ENCODE data around the gene MYL5.

MYL5 gene

DNA sequence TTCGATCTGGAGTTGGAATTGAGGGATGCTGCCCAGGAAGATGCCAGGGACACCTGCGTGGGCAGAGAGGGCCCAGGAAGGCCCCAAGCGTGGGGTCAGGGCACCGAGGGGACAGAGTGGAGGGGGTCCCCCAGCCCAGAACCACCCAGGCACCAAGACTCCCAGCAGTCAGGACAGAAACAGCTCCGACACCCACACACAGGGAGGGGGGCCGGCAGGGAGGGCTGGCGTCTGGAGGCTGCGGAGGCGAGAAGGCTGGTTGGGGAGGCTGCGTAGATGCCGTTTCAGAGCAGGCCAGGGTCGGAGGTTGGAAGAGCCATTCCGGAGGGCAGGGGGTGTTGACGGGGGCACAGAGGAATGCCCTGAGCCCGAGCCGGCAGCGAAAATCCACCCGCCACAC, 23.9 kb upstream of the MYL5 start:
- no peak overlapping the region for H3K4me3 ChIP-seq (replicated peaks; ENCODE audit: insufficient read depth, low read length)
- no peak for DNase-seq (ENCODE audit: low read depth in 1 of 2, low spot score in 1 of 2)
- TF ChIP-seq, protein P1, sequence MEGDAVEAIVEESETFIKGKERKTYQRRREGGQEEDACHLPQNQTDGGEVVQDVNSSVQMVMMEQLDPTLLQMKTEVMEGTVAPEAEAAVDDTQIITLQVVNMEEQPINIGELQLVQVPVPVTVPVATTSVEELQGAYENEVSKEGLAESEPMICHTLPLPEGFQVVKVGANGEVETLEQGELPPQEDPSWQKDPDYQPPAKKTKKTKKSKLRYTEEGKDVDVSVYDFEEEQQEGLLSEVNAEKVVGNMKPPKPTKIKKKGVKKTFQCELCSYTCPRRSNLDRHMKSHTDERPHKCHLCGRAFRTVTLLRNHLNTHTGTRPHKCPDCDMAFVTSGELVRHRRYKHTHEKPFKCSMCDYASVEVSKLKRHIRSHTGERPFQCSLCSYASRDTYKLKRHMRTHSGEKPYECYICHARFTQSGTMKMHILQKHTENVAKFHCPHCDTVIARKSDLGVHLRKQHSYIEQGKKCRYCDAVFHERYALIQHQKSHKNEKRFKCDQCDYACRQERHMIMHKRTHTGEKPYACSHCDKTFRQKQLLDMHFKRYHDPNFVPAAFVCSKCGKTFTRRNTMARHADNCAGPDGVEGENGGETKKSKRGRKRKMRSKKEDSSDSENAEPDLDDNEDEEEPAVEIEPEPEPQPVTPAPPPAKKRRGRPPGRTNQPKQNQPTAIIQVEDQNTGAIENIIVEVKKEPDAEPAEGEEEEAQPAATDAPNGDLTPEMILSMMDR (IDR thresholded peaks at IDR 0.05; ENCODE audit: insufficient read depth, low read length), result no peak
- TF ChIP-seq POLR2AphosphoS5 (IDR thresholded peaks at IDR 0.05; ENCODE audit: low read depth) (no peak), SPI1 (IDR thresholded peaks at IDR 0.05; ENCODE audit: borderline replicate concordance, low read depth) (no peak), GABPA (IDR thresholded peaks at IDR 0.05; ENCODE audit: low read depth) (no peak)
- TF ChIP-seq, protein P2, sequence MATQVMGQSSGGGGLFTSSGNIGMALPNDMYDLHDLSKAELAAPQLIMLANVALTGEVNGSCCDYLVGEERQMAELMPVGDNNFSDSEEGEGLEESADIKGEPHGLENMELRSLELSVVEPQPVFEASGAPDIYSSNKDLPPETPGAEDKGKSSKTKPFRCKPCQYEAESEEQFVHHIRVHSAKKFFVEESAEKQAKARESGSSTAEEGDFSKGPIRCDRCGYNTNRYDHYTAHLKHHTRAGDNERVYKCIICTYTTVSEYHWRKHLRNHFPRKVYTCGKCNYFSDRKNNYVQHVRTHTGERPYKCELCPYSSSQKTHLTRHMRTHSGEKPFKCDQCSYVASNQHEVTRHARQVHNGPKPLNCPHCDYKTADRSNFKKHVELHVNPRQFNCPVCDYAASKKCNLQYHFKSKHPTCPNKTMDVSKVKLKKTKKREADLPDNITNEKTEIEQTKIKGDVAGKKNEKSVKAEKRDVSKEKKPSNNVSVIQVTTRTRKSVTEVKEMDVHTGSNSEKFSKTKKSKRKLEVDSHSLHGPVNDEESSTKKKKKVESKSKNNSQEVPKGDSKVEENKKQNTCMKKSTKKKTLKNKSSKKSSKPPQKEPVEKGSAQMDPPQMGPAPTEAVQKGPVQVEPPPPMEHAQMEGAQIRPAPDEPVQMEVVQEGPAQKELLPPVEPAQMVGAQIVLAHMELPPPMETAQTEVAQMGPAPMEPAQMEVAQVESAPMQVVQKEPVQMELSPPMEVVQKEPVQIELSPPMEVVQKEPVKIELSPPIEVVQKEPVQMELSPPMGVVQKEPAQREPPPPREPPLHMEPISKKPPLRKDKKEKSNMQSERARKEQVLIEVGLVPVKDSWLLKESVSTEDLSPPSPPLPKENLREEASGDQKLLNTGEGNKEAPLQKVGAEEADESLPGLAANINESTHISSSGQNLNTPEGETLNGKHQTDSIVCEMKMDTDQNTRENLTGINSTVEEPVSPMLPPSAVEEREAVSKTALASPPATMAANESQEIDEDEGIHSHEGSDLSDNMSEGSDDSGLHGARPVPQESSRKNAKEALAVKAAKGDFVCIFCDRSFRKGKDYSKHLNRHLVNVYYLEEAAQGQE (IDR thresholded peaks at IDR 0.05; ENCODE audit: insufficient replicate concordance, low read depth), result no peak
- no peaks in the 10 kb centered on the region for H3K27me3 ChIP-seq (ENCODE audit: insufficient read depth, poor library complexity, severe bottlenecking)
- no peak overlapping the region for H3K27ac ChIP-seq (replicated peaks)

DNA sequence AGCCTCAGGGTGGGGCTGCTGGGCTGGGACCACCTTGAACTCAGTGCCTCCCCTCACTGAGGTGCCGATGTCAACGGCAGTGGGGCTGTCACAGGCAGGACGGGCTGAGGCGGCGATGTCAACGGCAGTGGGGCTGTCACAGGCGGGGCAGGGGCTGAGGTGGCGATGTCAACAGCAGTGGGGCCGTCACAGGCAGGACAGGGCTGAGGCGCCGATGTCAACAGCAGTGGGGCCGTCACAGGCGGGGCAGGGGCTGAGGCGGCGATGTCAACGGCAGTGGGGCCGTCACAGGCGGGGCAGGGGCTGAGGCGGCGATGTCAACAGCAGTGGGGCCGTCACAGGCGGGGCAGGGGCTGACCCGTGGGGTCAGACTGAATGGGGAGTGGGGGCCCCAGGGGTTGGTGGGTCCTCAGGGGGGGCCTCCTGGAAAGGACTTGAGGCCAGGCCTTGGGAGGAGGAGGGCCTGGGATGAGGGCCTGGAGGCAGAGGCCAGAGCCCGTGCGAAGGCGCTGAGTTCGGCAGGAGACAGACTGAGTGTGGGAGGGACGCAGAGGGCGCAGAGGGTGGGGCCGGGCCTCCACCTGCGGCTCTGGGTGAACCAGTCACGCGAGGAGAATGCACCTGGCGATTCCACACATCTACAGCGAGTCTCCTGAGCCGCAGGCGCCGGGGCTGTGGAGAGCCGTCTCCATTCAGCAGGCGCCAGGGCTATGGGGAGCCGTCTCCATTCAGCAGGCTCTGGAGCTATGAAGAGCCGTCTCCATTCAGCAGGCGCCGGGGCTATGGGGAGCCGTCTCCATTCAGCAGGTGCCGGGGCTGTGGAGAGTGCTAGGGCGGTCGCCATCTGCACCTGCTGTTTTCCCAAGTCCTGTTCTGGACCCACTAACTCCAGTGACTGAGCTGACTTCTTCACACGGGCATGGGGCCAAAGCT, 23.1 kb upstream of the MYL5 start:
- TF ChIP-seq POLR2AphosphoS5 (IDR thresholded peaks at IDR 0.05; ENCODE audit: low read depth) (no peak), SPI1 (IDR thresholded peaks at IDR 0.05; ENCODE audit: borderline replicate concordance, low read depth) (no peak), GABPA (IDR thresholded peaks at IDR 0.05; ENCODE audit: low read depth) (no peak)
- TF ChIP-seq, protein P1 (IDR thresholded peaks at IDR 0.05; ENCODE audit: insufficient read depth, low read length), result no peak
- DNase-seq (ENCODE audit: low read depth in 1 of 2, low spot score in 1 of 2), result no peak
- H3K27me3 ChIP-seq (ENCODE audit: insufficient read depth, poor library complexity, severe bottlenecking), result no peaks in the 10 kb centered on the region
- H3K27ac ChIP-seq (replicated peaks), result no peak overlapping the region
- H3K4me3 ChIP-seq (replicated peaks; ENCODE audit: insufficient read depth, low read length), result no peak overlapping the region

DNA sequence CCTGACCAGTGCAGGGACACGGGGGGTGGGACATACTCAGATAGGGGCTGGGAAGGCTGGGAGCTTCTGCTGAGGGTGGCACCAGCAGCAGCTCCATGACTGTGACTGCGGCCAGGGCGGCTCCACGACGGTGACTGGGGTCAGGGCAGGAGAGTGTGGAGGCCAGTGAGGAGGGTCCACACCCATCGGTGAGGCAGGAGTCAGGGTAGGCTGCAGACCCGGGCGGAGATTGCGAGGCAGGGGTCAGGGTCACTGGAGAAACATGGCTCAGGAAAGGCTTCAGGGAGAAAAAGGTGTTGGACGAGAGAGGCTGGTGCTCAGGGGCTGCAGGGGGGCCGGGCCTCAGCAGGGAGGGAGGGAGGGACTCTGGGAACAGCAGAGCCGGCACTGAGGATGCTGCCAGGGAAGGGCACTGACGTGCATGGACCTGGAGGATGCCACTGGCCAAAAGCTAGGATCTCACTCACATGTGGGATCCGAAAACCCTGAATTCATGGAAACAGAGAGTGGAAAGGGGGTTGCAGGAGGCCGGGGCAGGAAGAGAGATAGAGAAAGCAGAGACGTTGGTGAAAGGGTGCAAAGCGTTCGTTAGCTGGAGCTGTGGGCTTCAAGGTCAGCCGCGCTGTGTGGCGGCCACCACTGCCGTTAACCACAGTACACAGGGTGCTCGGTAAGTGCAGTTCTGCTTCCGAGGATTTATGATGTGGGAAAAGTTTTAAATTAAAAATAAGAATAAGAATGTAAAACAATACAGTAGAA, 22.3 kb upstream of the MYL5 start:
- H3K27me3 ChIP-seq (ENCODE audit: insufficient read depth, poor library complexity, severe bottlenecking), result no peaks in the 10 kb centered on the region

More for the DNA sequence above, 22.3 kb upstream of the MYL5 start:
- Histone ChIP-seq H3K4me3 (replicated peaks; ENCODE audit: insufficient read depth, low read length) (no peak overlapping the region), H3K27ac (replicated peaks) (no peak overlapping the region)
- TF ChIP-seq GABPA (IDR thresholded peaks at IDR 0.05; ENCODE audit: low read depth), result no peak
- no peak for TF ChIP-seq SPI1 (IDR thresholded peaks at IDR 0.05; ENCODE audit: borderline replicate concordance, low read depth)
- TF ChIP-seq, protein P1 (IDR thresholded peaks at IDR 0.05; ENCODE audit: insufficient read depth, low read length), result no peak
- TF ChIP-seq, protein P2 (IDR thresholded peaks at IDR 0.05; ENCODE audit: insufficient replicate concordance, low read depth), result no peak
- DNase-seq (ENCODE audit: low read depth in 1 of 2, low spot score in 1 of 2), result no peak

Data from HL-60 (cell line).